Naive thymus-derived CD8-positive, alpha-beta T cell (primary cell): ENCODE results near the gene MRPL24. TPM values are rescaled to one million over a fixed set of nuclear protein-coding genes. Genes with fewer than 3 reads are reported as not detected.

Experiments used
- ATAC-seq, 2 donors: fragments of 150-1000 bp; cut with Tn5 transposase in 1 of 2; sonication (Bioruptor Pico), chemical (Tn5 transposase) in 1 of 2; 1 replicate in 1 of 2; 2 replicates in 1 of 2; pipeline ENCODE4 v1.10.0; 2021; ENCODE audit warnings: mild to moderate bottlenecking in 2 of 2, moderate library complexity in 2 of 2
- POLR2A ChIA-PET: fragments of 350-600 bp; sonication (Branson Sonifier 250); formaldehyde crosslinking; loops from one replicate; lab custom pipeline; 2021; ENCODE audit warnings: antibody characterized with exemption; lab: Charles Lee
- DNase-seq, 10 donors: peaks; one replicate each; pipeline versions ENCODE4 v3.0.0 to v3.0.0-alpha.2; 2020 to 2022
- H3K27ac Mint-ChIP-seq, 10 donors: one replicate each; pipeline ENCODE4 v1.8.0; 2020 to 2022; ENCODE audit warnings: mild to moderate bottlenecking in 10 of 10, mixed read lengths in 10 of 10, moderate library complexity in 4 of 10, inconsistent platforms in 1 of 10
- H3K27me3 Mint-ChIP-seq, 5 donors: one replicate each; pipeline ENCODE4 v1.8.0; 2021 to 2022; ENCODE audit warnings: mixed read lengths in 5 of 5
- H3K36me3 Mint-ChIP-seq, 3 donors: one replicate each; pipeline ENCODE4 v1.8.0; 2020 to 2022; ENCODE audit warnings: mixed read lengths in 3 of 3, mild to moderate bottlenecking in 2 of 3, inconsistent platforms in 1 of 3
- H3K4me1 Mint-ChIP-seq, 4 donors: one replicate each; pipeline ENCODE4 v1.8.0; 2021 to 2022; ENCODE audit warnings: mixed read lengths in 4 of 4
- H3K4me3 Mint-ChIP-seq, 10 donors: one replicate each; pipeline ENCODE4 v1.8.0; 2020 to 2022; ENCODE audit warnings: mild to moderate bottlenecking in 10 of 10, mixed read lengths in 10 of 10, moderate library complexity in 6 of 10, inconsistent platforms in 1 of 10
- H3K9me3 Mint-ChIP-seq, 9 donors: one replicate each; pipeline ENCODE4 v1.8.0; 2020 to 2022; ENCODE audit warnings: mixed read lengths in 9 of 9, mild to moderate bottlenecking in 3 of 9, inconsistent platforms in 1 of 9, moderate library complexity in 1 of 9
- polyA plus RNA-seq, 3 donors: library from polyadenylated mRNA; unstranded; fragments of 300-500 nt; fragmentation: Illumina TruSeq; gene quantifications; one replicate each; pipeline ENCODE4 v1.2.3, GENCODE V29; 2021
- total RNA-seq, 8 experiments: library from RNA in 2 of 8; stranded (reverse) in 2 of 8; gene quantifications; one replicate each; pipeline ENCODE4 v1.2.3 and lab custom pipeline; 2021 to 2026

The MRPL24 gene
- total and polyA plus RNA-seq, 5 experiments from 2014 or later: 49.7 to 109 (median 98.6) TPM

DNA sequence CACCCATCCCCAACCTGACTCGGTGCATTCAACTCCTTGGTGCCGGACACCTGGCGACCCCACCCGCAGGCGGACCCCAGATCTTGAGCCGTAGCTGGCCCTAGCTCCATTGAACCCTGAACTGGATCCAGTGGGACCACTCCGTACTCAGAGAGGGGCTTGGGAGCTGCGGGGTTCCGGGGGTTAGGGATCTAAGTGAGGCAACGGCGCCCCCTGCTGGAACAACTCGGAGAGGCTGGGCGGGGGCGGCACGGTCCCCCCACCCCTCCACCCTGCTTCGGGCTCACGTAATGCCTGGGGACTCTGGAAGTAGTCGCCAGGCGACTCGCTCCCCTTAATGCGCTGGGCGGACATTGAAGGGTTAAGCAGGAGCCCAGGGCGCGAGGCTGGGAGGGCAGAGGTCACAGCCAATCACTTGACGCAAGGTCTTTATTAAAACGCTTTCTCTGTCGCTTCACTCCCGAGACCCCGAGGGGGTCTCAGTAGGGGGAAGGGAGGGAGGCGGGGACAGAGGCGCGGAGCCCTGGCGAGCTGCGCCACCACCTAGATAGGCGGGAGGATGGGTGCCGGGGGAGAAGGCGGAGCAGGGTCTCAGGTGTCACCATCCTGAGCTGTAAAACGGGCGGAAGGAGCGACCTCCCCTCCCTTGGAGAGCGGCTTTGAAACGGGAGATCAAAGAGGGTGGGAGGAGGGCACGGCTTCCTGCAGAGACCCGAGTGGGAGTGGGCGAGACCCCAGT lies 34.8 kb downstream of the MRPL24 start:
- ATAC-seq: peak; percentile 68 to 77

DNA sequence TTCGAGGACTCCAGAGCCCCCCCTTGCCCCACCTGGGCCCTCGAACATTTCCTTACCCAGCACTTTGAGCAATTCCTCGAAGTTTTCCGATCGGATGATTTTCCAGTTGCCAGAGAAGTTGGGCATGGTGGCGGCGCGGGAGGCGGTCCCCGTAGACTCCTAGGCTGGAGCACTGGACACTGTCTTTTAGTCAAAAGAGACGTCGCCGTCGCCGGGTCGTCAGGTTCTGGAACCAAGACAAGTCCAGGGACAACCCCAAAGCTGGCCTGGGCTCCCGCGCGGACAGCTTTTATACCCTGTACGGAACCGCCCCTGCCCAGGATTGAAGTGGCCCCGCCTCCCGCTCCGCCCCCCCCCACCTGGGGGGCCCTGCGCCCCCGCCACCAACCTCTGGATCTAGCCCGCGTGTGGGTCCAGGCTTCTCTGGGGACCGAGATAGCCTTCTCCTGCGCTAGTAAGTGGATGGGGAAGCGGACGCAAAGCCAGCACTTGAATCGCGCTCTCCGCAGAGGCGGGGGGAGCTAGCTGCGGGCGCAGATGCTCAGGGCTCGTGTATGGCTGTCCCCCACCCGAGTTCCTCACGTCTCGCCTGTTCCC lies 35.5 kb downstream of the MRPL24 start, which contains the start of gene CRABP2:
Gene CRABP2 (minus strand): TSS at position 263 of the 597 bp plus-strand sequence. CDS start 137 bp downstream, at position 126.
- ATAC-seq (peak; percentile 60), DNase-seq (peak in 4 of 10 donors; percentile 35 to 40 (median 38))
- H3K9me3 Mint-ChIP-seq: no peaks in the 10 kb centered on the region
- peaks cover 16 to 42% (median 37%) of the 10 kb centered on the region in 4 donors for H3K4me1 Mint-ChIP-seq
- H3K36me3 Mint-ChIP-seq: no peaks in the 10 kb centered on the region
- peaks cover 0 to 21% (median 17%) of the 10 kb centered on the region in 5 donors for H3K27me3 Mint-ChIP-seq
- H3K27ac Mint-ChIP-seq: peak within 1 kb of the TSS; percentile 53 to 95 (median 91)
- POLR2A ChIA-PET: interaction anchor here (1.3 to 4.8 kb wide), 6 partner anchors 15 to 248 kb away, joined by 3 to 33 read pairs (median 8); partner anchors contain the start of genes ISG20L2, METTL25B, MRPL24 and PRCC
- peak within 1 kb of the TSS; percentile 85 to 98 (median 91) for H3K4me3 Mint-ChIP-seq

More for the DNA sequence above, 34.8 kb downstream of the MRPL24 start:
- H3K27me3 Mint-ChIP-seq: peaks cover 0 to 18% (median 13%) of the 10 kb centered on the region in 5 donors
- peak overlapping the region; percentile 53 to 95 (median 91) for H3K27ac Mint-ChIP-seq
- POLR2A ChIA-PET: interaction anchor here (1.0 to 4.8 kb wide), 7 partner anchors 15 to 248 kb away, joined by 3 to 33 read pairs (median 7); partner anchors contain the start of genes ISG20L2, METTL25B, MRPL24 and PRCC
- H3K36me3 Mint-ChIP-seq: no peaks in the 10 kb centered on the region
- H3K4me1 Mint-ChIP-seq: peaks cover 13 to 35% (median 32%) of the 10 kb centered on the region in 4 donors
- H3K4me3 Mint-ChIP-seq: peak overlapping the region; percentile 85 to 98 (median 91)
- peak; percentile 55 to 84 (median 75) for DNase-seq
- H3K9me3 Mint-ChIP-seq: no peaks in the 10 kb centered on the region

DNA sequence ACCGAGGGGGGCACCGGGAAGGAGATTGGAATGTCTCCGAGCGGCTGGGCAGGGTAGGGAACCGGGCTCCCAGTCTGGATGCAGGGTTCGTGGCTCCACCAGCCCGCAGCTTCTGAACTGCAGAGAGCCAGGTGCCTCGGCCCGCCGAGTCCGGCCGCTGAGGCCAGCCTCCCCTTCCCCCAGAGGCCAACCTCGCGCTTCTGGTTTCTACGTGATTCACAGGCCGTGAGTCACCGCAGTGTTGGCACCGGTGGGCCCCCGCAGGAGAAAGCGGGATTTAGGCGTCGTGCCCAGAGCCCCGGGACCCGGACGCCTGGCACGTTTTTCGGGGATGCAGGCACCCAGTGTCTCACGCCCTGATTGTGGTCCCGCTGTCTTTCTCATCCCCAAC lies 36.0 kb downstream of the MRPL24 start:
- no peaks in the 10 kb centered on the region for H3K9me3 Mint-ChIP-seq
- peaks cover 16 to 46% (median 38%) of the 10 kb centered on the region in 4 donors for H3K4me1 Mint-ChIP-seq
- POLR2A ChIA-PET: interaction anchor here (0.6 to 4.8 kb wide), 6 partner anchors 9 to 63 kb away, joined by 3 to 33 read pairs (median 6); partner anchors contain the start of genes ISG20L2, METTL25B and PRCC
- peak overlapping the region in 2 of 10 donors; percentile 67 to 76 for H3K27ac Mint-ChIP-seq
- peaks cover 0 to 21% (median 17%) of the 10 kb centered on the region in 5 donors for H3K27me3 Mint-ChIP-seq
- DNase-seq (no peak), ATAC-seq (no peak)
- H3K4me3 Mint-ChIP-seq: peak overlapping the region; percentile 61 to 98 (median 90)
- no peaks in the 10 kb centered on the region for H3K36me3 Mint-ChIP-seq

DNA sequence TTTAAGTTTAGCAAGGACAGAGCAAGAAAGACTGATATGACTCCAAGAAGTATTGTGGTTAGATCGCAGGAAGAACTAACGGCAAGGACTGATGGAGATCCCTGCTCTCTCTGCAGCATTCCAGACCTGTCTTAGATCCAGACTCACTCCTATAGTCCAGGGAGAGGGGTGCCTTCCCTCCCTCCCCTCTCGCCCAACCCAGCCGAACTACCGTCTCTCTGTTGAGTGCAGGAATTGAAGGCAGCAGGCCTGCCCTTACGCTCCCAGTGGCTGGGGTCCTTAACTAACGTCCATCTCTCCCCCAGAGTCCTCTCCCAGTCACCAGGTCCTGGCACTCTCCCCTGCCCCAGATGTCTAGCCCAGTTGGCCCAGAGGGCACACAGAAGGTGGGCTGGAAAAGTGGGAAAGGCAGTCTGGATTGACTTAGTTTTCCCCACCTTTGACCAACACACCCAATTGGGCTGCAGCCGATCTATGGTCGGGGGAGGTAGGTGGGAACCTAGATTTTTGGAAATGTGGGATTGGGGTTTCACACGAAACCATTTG lies 36.6 kb downstream of the MRPL24 start:
- Mint-ChIP-seq H3K27ac (peak overlapping the region in 4 of 10 donors; percentile 25 to 89 (median 60)), H3K4me3 (peak overlapping the region; percentile 22 to 98 (median 52)), H3K27me3 (peaks cover 0 to 26% (median 19%) of the 10 kb centered on the region in 5 donors), H3K4me1 (peaks cover 17 to 51% (median 39%) of the 10 kb centered on the region in 4 donors), H3K9me3 (no peaks in the 10 kb centered on the region), H3K36me3 (no peaks in the 10 kb centered on the region)
- ATAC-seq: no peak
- DNase-seq: no peak
- POLR2A ChIA-PET: interaction anchor here (0.6 to 4.8 kb wide), 3 partner anchors 10 to 23 kb away, joined by 3 to 33 read pairs (median 3); partner anchors contain the start of genes ISG20L2 and METTL25B

DNA sequence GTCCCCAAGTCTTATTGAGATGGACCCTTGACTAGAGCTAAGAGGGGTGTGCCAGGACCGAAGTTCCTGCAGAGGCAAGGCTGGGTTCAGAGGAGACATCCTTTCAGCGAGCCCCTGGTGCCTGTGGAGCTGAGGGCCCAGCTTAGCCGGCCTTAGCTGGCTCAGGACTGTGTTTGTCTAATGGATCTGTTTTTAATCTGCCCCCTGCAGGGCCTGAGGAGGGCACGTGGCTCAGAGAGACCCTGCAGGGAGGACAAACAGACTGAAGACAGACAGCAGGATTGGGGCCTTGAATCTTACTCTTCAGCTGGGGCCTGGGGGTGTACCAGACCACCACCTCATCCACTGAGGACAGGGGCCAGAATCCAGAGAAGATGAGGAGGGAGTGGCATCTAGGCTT lies 37.1 kb downstream of the MRPL24 start:
- Mint-ChIP-seq H3K27me3 (peaks cover 4 to 31% (median 24%) of the 10 kb centered on the region in 5 donors), H3K4me1 (peaks cover 19 to 51% (median 40%) of the 10 kb centered on the region in 4 donors), H3K27ac (no peak overlapping the region), H3K4me3 (peak overlapping the region in 9 of 10 donors; percentile 2 to 98 (median 33)), H3K36me3 (peaks cover 0 to 1% (median 0%) of the 10 kb centered on the region in 3 donors), H3K9me3 (no peaks in the 10 kb centered on the region)
- ATAC-seq (no peak), DNase-seq (no peak)
- POLR2A ChIA-PET: interaction anchor here (4.8 kb wide), 1 partner anchor 24 kb away, joined by 33 read pairs; the partner anchor contains the start of genes ISG20L2 and METTL25B

DNA sequence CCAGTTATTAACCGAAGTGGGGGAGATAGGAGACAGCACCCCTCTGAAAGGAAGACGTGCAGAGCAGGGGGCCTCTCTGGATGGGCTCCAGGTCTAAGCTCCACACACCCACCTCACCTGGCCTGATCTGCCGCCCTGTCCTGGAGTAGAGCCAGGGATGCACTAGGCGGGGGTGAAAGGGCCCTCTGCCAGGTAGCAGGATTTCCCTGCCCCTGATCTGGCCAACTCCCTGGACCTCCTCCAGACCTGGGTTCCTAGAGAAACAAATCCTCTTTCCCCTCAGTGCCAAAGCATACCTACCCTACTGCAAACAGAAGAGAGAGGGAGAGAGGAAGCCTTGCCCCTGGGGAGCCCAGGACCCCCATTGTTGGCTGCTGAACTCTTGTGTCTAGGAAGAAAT lies 37.6 kb downstream of the MRPL24 start:
- POLR2A ChIA-PET: interaction anchor here (4.8 kb wide), 1 partner anchor 24 kb away, joined by 33 read pairs; the partner anchor contains the start of genes ISG20L2 and METTL25B
- no peak for DNase-seq
- no peak for ATAC-seq
- no peak overlapping the region for H3K27ac Mint-ChIP-seq
- H3K4me3 Mint-ChIP-seq: peak overlapping the region in 1 of 10 donors; percentile 34
- peaks cover 7 to 35% (median 25%) of the 10 kb centered on the region in 5 donors for H3K27me3 Mint-ChIP-seq
- no peaks in the 10 kb centered on the region for H3K9me3 Mint-ChIP-seq
- H3K36me3 Mint-ChIP-seq: peaks cover 0 to 1% (median 0%) of the 10 kb centered on the region in 3 donors
- H3K4me1 Mint-ChIP-seq: peaks cover 19 to 51% (median 40%) of the 10 kb centered on the region in 4 donors

DNA sequence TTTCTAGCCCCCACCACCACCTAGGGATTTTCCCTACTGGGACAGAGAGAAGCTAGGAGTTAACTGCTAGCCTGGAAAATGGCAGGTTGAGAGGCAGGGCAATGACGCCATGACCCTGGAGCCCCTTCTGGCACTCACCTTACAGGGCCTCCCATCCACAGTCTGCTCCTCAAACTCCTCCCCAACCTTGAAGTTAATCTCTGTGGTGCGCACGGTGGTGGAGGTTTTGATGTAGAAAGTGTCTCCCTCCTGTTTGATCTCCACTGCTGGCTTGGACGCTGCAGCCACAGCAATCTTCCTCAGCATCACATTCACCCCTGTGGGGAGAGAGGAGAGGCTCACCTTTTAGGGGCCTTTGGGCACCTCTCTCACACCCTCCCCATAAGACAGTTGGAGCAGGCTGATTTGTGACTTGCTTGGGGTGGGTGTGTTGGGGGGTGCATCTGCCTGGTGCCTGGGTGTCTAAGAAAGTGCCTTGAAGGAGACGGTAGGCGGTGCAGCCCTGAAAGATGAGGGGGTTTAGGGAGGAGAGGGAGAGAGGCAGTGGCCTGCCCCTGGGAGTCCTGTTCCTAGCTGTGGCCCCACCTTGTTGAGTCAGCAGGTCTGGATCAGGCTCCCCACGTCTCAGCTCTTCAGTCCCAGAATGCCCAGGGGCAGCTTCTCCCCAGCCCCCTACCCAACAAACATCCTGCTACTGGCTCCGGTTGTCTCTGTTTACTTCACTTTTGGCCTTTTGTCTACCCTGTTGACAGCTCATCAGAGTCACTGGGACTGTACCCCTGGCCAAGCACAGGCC lies 40.0 kb downstream of the MRPL24 start:
- H3K9me3 Mint-ChIP-seq: no peaks in the 10 kb centered on the region
- peaks cover 11 to 32% (median 25%) of the 10 kb centered on the region in 4 donors for H3K4me1 Mint-ChIP-seq
- peak overlapping the region in 5 of 10 donors; percentile 14 to 82 (median 69) for H3K27ac Mint-ChIP-seq
- H3K4me3 Mint-ChIP-seq: peak overlapping the region in 2 of 10 donors; percentile 44 to 58
- POLR2A ChIA-PET: interaction anchor here (0.6 to 0.7 kb wide), 2 partner anchors 73 to 117 kb away, joined by 3 to 6 read pairs; no protein-coding TSS in a partner anchor
- ATAC-seq (peak; percentile 50 to 88), DNase-seq (peak in 6 of 10 donors; percentile 16 to 56 (median 46))
- peaks cover 11 to 57% (median 41%) of the 10 kb centered on the region in 5 donors for H3K27me3 Mint-ChIP-seq
- H3K36me3 Mint-ChIP-seq: peaks cover 0 to 1% (median 0%) of the 10 kb centered on the region in 3 donors

DNA sequence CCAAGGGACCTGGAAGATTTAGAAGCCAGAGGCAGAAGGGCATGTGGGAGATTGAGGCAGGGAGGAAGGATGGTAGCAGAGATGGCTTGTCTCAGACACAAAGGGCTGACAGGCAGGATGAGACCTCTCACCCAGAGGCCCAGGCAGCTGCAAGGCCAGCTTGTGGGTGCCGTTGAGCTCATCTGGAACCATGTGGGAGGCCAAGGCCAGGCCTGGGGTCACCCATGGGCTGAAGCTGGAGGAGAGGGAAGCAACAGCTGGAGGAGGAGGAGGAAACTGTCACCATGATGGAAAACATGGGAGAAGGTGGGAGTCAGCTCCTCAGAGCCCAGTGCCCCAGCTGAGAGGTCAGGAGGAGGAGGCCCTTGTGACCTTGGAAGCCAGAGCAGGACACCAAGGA lies 41.9 kb downstream of the MRPL24 start:
- DNase-seq: no peak
- H3K27ac Mint-ChIP-seq: peak overlapping the region in 1 of 10 donors; percentile 75
- H3K27me3 Mint-ChIP-seq: peaks cover 13 to 58% (median 41%) of the 10 kb centered on the region in 5 donors
- no peak for ATAC-seq
- no peak overlapping the region for H3K4me3 Mint-ChIP-seq
- no peaks in the 10 kb centered on the region for H3K9me3 Mint-ChIP-seq
- peaks cover 0 to 1% (median 0%) of the 10 kb centered on the region in 3 donors for H3K36me3 Mint-ChIP-seq
- POLR2A ChIA-PET: no interaction called here
- peaks cover 4 to 21% (median 12%) of the 10 kb centered on the region in 4 donors for H3K4me1 Mint-ChIP-seq

DNA sequence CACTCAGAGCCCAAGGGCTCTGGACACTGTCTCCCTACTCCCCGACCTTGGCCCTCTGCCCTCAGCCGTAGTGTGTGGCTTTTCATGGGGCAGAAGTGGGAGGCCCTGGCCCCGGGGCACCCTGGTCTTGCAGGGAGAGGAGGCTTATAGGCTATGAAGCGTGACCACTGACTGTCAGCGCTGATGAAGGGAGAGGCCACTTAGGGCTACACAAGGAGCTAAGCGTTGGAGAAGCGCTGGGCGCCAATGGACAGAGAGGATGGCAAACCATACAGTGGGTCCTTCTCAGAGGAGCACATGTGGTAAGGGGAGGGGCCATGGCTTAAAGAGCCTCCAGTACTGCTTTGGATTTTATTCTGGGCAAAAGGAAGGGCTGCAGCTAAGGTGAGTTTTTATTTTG lies 43.4 kb downstream of the MRPL24 start:
- Mint-ChIP-seq H3K36me3 (peaks cover 0 to 1% (median 0%) of the 10 kb centered on the region in 3 donors), H3K27me3 (peaks cover 17 to 64% (median 42%) of the 10 kb centered on the region in 5 donors)

DNA sequence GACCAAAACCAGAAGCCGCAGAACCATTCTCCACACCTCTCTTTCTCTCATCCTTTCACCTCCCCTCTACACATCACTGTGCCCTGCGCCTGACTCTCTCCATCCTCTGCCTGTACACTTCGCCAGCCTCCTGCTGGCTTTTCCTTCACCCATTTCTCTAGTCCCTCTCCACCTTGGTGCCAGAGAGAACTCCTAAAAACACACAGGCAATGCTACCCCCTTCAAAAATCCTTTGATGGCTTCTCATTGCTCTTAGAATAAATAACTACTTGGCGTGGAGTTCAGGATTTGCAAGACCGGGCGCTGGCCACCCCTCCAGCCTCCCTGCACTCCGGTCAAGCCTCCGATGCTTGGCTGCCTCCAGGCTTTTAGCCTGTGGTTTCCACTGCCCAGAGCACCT lies 44.1 kb downstream of the MRPL24 start:
- no peak overlapping the region for H3K4me3 Mint-ChIP-seq
- H3K36me3 Mint-ChIP-seq: peaks cover 0 to 1% (median 0%) of the 10 kb centered on the region in 3 donors
- peaks cover 14 to 41% (median 27%) of the 10 kb centered on the region in 4 donors for H3K4me1 Mint-ChIP-seq
- no peaks in the 10 kb centered on the region for H3K9me3 Mint-ChIP-seq
- peak in 1 of 10 donors; percentile 35 for DNase-seq
- no peak for ATAC-seq
- peaks cover 22 to 71% (median 49%) of the 10 kb centered on the region in 5 donors for H3K27me3 Mint-ChIP-seq
- H3K27ac Mint-ChIP-seq: peak overlapping the region in 1 of 10 donors; percentile 84
- POLR2A ChIA-PET: no interaction called here

More for the DNA sequence above, 43.4 kb downstream of the MRPL24 start:
- Mint-ChIP-seq H3K4me1 (peaks cover 8 to 34% (median 20%) of the 10 kb centered on the region in 4 donors), H3K4me3 (no peak overlapping the region), H3K27ac (no peak overlapping the region), H3K9me3 (no peaks in the 10 kb centered on the region)
- no peak for DNase-seq
- POLR2A ChIA-PET: no interaction called here
- ATAC-seq: no peak

DNA sequence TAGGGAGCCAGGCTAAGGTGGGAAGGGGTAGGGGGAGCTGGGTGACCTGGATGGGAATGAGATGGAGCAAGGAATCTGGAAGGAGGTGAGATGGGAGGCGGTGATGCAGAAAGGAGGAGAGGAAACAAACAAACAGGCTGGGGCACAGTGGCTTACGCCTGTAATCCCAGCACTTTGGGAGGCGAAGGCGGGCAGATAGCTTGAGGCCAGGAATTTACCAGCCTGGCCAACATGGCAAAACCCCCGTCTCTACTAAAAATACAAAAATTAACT lies 46.3 kb downstream of the MRPL24 start:
- peak overlapping the region in 3 of 10 donors; percentile 20 to 74 (median 59) for H3K27ac Mint-ChIP-seq
- H3K27me3 Mint-ChIP-seq: peaks cover 27 to 82% (median 62%) of the 10 kb centered on the region in 5 donors
- no peak overlapping the region for H3K4me3 Mint-ChIP-seq
- peak in 1 of 10 donors; percentile 41 for DNase-seq
- H3K4me1 Mint-ChIP-seq: peaks cover 13 to 28% (median 23%) of the 10 kb centered on the region in 4 donors
- no peak for ATAC-seq
- H3K36me3 Mint-ChIP-seq: peaks cover 0 to 1% (median 0%) of the 10 kb centered on the region in 3 donors
- POLR2A ChIA-PET: interaction anchor here (0.6 kb wide), 1 partner anchor 76 kb away, joined by 4 read pairs; no protein-coding TSS in a partner anchor
- H3K9me3 Mint-ChIP-seq: no peaks in the 10 kb centered on the region
